Measurements from ENCODE around the gene CMIP.
"Not testable (repeated sequence)": the region's sequence is repeated elsewhere in the genome, so short reads cannot be mapped to it uniquely, and the experiment has no call there.

The CMIP gene

DNA sequence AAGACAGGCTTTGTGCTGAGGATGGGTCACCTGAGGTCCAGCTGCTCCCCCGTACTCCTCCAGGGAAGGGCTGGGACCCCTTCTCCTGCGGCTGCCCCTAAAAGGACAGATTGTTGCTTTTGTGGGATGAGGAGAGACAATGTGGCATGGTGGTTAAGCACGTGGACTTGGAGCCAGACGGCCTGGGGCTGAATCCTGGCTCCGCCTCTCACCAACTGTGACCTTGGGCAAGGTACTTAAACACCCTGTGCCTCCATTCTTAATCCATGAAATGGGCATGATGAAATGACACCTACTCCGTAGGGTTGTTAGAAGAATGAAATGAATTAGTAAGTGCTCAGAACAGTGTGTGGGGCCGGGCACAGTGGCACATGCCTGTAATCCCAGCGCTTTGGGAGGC, 294.9 kb downstream of the CMIP start:
- Histone ChIP-seq H3K4me3 (ENCODE audit: low read depth, low read length) (no peak overlapping the region), H3K79me2 (no peaks in the 10 kb centered on the region), H2AFZ (no peak overlapping the region), H3K27me3 (ENCODE audit: control insufficient read depth, insufficient read depth, low read length) (no peaks in the 10 kb centered on the region), H3K9me3 (ENCODE audit: control insufficient read depth, low read length) (no peaks in the 10 kb centered on the region), H3K9ac (no peak overlapping the region), H3K27ac (no peak overlapping the region), H3K4me2 (ENCODE audit: low read length) (no peak overlapping the region), H3K36me3 (ENCODE audit: control insufficient read depth, insufficient read depth, low read length) (no peaks in the 10 kb centered on the region), H3K4me1 (peaks cover 4% of the 10 kb centered on the region)
- TF ChIP-seq, protein P1, sequence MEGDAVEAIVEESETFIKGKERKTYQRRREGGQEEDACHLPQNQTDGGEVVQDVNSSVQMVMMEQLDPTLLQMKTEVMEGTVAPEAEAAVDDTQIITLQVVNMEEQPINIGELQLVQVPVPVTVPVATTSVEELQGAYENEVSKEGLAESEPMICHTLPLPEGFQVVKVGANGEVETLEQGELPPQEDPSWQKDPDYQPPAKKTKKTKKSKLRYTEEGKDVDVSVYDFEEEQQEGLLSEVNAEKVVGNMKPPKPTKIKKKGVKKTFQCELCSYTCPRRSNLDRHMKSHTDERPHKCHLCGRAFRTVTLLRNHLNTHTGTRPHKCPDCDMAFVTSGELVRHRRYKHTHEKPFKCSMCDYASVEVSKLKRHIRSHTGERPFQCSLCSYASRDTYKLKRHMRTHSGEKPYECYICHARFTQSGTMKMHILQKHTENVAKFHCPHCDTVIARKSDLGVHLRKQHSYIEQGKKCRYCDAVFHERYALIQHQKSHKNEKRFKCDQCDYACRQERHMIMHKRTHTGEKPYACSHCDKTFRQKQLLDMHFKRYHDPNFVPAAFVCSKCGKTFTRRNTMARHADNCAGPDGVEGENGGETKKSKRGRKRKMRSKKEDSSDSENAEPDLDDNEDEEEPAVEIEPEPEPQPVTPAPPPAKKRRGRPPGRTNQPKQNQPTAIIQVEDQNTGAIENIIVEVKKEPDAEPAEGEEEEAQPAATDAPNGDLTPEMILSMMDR (IDR thresholded peaks at IDR 0.05), result no peak

DNA sequence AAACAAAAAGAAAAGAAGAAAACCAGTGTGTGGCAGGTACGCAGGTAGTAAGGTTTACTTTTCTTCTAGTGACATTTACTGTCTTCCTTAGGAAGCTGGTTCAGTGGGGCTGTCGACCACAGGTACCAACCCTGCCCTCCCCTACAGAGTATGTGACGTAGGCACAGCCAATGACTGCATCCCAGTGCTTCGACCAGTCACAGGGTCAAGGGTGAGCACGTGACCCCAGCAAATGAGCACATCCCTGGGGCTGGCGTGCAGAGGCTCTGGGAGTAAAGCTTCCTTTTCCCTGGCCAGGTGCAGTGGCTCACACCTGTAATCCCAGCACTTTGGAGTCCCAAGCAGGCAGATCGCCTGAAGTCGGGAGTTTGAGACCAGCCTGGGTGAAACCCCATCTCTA, 295.6 kb downstream of the CMIP start:
- Histone ChIP-seq H3K4me3 (ENCODE audit: low read depth, low read length) (no peak overlapping the region), H3K9me3 (ENCODE audit: control insufficient read depth, low read length) (no peaks in the 10 kb centered on the region), H2AFZ (no peak overlapping the region), H3K4me1 (peaks cover 4% of the 10 kb centered on the region), H3K27me3 (ENCODE audit: control insufficient read depth, insufficient read depth, low read length) (no peaks in the 10 kb centered on the region), H3K27ac (no peak overlapping the region), H3K9ac (no peak overlapping the region), H3K36me3 (ENCODE audit: control insufficient read depth, insufficient read depth, low read length) (no peaks in the 10 kb centered on the region), H3K4me2 (ENCODE audit: low read length) (no peak overlapping the region), H3K79me2 (no peaks in the 10 kb centered on the region)
- TF ChIP-seq, protein P1 (IDR thresholded peaks at IDR 0.05), result no peak

DNA sequence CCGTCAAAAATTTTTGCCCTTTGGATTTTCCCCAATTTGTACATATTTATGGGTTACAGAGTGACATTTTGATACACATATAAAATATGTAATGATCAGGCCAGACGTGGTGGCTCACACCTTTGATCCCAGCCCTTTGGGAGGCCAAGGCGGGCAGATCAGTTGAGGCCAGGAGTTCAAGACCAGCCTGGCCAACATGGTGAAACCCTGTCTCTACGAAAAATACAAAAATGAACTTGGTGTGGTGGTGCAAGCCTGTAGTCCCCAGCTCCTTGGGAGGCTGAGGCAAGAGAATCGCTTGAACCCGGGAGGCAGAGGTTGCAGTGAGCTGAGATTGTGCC, 296.8 kb downstream of the CMIP start:
- H3K9me3 ChIP-seq (ENCODE audit: control insufficient read depth, low read length); H3K79me2 ChIP-seq; H3K9ac ChIP-seq; H3K4me1 ChIP-seq; H3K4me2 ChIP-seq (ENCODE audit: low read length); H3K27me3 ChIP-seq (ENCODE audit: control insufficient read depth, insufficient read depth, low read length); H3K36me3 ChIP-seq (ENCODE audit: control insufficient read depth, insufficient read depth, low read length); H3K4me3 ChIP-seq (ENCODE audit: low read depth, low read length); H3K27ac ChIP-seq; H2AFZ ChIP-seq: not testable (repeated sequence)

DNA sequence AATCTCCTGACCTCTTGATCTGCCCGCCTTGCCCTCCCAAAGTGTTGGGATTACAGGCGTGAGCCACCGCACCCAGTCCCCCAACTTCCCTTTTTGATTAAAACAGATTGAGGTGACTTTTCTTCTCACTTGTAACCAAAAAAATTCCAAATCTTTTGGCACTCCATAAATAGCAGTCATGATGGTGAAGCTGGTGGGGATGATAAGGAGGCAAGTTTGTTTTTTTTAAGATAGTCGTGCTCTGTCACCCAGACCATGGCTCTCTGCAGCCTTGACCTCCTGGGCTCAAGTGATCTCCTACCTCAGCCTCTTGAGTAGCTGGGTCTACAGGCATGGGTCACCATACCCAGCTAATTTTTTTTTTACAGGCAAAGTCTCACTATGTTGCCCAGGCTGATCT, 299.8 kb downstream of the CMIP start:
- Histone ChIP-seq H3K4me2 (ENCODE audit: low read length) (no peak overlapping the region), H2AFZ (no peak overlapping the region), H3K9ac (no peak overlapping the region), H3K36me3 (ENCODE audit: control insufficient read depth, insufficient read depth, low read length) (no peaks in the 10 kb centered on the region), H3K4me1 (no peaks in the 10 kb centered on the region), H3K4me3 (ENCODE audit: low read depth, low read length) (no peak overlapping the region), H3K27ac (no peak overlapping the region), H3K79me2 (no peaks in the 10 kb centered on the region), H3K27me3 (ENCODE audit: control insufficient read depth, insufficient read depth, low read length) (no peaks in the 10 kb centered on the region), H3K9me3 (ENCODE audit: control insufficient read depth, low read length) (no peaks in the 10 kb centered on the region)
- TF ChIP-seq, protein P1 (IDR thresholded peaks at IDR 0.05), result no peak

DNA sequence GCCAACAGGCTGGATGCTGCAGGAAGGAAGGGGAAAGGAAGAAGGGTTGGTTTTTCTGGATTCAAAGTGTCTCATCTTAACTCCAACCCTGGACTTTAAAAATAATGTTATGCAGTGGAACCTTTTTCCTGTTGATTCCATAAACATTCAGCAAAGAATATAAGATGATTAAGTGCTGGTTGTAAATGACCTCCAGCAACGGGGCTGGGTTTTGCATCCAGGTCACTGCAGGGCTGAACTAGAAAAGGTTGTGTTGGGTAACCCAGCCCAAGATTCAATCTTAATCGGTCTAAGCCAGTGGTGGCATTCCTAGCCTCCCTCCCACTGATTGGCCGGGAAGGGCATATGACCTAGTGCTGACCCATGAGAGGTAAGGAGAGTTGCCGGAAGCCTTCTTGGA, 300.3 kb downstream of the CMIP start:
- Histone ChIP-seq H3K9me3 (ENCODE audit: control insufficient read depth, low read length) (no peaks in the 10 kb centered on the region), H3K27me3 (ENCODE audit: control insufficient read depth, insufficient read depth, low read length) (no peaks in the 10 kb centered on the region), H3K27ac (no peak overlapping the region), H3K36me3 (ENCODE audit: control insufficient read depth, insufficient read depth, low read length) (no peaks in the 10 kb centered on the region), H3K4me1 (no peaks in the 10 kb centered on the region), H3K79me2 (no peaks in the 10 kb centered on the region), H3K9ac (no peak overlapping the region), H2AFZ (no peak overlapping the region), H3K4me2 (ENCODE audit: low read length) (no peak overlapping the region), H3K4me3 (ENCODE audit: low read depth, low read length) (no peak overlapping the region)
- TF ChIP-seq, protein P1 (IDR thresholded peaks at IDR 0.05), result no peak

Measured in parathyroid adenoma (tissue), 2 donors.